ENCODE results near the gene TMOD1.
A peak's percentile ranks its signal among the peaks of the same experiment; 100 is the strongest.
"Not testable (repeated sequence)": the region's sequence is repeated elsewhere in the genome, so short reads cannot be mapped to it uniquely, and the experiment has no call there.

The TMOD1 gene

DNA sequence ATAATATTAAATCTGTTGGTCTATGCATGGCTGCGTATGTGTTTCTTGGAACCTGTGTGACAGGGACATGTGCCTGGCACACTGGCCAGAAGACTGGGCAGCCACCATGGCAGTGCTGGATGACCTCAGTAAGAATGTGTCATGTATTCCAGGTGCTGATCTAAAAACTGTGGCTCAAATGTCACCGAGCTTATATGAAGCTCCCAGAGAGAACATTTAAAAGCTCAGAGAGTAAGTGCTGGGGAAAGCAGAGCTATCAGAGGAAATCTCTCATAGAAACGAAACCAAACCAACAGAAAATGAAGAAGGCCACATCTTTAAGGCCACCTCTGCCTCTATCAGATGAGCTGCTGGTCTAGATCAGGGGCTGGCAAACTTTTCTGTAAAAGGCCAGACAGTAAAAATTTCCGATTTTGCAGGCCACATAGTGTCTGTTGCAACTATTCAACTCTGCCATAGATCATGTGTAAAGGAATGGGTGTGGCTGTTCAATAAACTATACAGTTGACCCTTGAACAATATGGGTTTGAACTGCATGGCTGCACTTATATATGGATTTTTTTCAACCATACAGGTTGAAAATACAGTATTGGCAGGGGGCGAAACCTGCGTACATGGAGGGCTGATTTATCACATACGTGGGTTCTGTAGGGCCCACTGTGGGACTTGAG lies 99.9 kb downstream of the TMOD1 start:
- DNase-seq, result no peak

DNA sequence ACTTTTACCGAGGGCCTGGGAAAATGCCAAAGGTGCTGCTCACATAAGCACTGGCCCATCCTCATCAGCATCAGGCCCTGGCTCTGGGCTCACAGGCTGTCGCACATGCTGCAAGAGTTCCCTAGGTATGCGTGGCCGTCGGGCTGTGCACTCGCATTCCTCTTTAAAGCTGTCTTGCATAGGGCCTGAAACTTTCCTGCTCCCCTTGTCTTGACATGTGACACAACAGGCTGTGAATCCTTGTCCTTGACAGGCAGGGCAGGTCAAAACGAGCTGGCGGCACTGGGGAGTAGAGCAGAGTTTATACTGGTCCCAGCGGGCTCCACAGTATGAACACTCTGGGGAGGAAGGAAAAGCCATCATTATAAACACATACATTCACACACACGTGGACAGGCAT lies 101.0 kb downstream of the TMOD1 start:
- no peak for DNase-seq

DNA sequence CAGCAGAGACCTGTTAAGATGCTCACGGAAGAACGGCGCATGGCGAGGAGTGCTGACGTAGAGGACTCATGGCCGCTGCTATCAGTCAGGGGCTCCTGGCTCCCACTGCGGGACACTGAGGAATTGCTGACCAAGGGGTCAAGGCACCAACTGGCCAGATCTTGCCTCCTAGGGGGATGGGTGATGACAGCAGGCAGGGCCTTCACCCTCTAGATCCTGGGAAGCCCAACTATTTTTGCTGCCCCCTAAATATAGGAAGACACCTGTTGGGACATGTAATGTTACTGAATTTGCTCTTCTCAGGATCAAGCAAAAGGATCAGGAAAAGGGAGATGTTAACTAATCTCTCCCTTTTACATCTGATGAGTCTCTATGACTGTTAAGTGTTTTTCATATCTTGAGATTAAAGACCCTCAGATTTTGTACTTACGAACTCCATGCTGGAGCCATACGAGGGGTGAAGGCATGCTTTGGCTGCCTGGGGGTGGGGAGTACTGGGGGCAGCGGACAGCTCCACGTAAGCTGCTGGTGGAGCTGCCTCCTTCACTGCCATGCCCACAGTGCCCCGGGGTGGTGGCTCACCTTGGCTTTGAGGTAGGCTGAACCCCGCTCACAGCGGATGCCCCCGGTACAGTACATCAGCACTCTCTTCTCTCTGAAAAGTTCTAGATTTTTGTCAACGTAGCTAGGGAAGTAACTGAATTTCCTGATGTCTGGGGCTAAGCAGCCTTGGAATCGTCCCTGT lies 103.6 kb downstream of the TMOD1 start:
- no peak for DNase-seq

DNA sequence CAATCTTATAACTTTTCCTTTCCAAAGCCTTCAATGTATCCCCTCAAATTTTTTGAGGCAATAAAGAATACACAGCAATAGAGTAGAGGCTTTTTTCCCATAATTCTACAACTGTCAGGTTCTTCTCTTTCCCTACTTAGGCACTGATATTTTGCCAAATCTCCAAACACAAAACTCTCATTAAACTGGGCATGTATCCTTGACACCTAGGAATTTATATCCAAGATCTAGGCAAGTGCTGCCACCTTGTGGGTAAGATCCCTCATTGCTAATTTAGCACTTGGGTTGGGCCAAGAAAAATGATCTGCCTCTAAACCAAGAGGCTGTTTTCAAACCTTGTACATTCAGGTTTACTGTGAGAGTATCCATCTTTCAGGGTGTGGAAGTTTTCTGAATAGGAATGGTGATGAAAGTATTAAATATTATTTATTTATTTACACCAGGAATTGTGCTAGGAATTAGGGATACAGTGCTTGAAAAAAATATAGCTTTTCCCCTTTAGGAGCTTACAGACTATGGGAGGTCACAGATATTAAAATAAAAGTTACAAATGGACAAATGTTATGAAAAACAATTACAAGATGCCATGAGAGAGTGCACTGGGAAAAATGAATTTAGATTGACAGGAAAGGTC lies 114.1 kb downstream of the TMOD1 start:
- DNase-seq, result peak; percentile 30 to 86

DNA sequence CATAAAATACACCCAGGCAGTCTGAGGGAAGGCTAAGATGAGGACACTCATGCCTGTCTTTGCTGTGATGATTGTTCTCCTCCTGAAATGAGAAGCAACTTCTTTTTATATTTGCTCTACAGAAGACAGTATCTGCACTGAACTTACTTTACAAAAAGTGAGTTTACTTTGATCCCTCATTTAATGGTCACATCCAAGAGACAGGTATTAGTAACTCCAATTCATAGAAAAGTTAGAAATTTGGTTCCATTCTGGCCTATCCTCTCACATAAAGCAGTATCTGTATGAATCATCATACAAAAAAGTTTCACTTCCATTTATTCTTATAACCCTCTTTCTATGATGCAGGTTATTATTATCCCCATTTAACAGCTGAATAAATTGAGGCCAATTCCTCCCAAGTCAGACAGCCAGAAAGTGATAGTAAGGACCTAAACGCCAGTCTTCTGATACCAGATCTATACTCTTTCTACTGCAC lies 116.5 kb downstream of the TMOD1 start:
- no peak for DNase-seq

DNA sequence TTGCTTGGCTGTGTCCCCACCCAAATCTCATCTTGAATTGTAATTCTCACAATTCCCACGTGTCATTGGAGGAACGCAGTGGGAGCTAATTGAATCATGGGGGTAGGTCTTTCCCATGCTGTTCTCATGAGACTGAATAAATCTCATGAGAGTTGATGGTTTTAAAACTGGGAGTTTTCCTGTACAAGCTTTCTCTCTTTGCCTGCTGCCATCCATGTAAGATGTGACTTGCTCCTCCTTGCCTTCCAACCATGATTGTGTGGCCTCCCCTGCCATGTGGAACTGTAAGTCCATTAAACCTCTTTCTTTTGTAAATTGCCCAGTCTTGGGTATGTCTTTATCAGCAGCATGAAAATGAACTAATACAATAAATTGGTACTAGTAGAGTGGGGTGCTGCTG lies 118.6 kb downstream of the TMOD1 start:
- DNase-seq, result not testable (repeated sequence)

DNA sequence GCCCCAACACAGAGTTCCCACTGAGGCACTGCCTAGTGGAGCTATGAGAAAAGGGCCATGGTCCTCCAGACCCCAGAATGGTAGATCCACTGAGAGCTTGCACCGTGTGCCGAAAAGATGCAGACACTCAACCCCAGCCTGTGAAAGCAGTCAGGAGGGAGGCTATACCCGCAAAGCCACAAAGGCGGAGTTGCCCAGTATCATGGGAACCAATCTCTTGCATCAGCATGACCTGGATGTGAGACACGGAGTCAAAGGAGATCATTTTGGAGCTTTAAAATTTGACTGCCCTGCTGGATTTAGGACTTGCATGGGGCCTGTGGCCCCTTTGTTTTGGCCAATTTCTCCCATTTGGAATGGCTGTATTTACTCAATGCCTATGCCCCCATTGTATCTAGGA lies 121.0 kb downstream of the TMOD1 start:
- not testable (repeated sequence) for DNase-seq

DNA sequence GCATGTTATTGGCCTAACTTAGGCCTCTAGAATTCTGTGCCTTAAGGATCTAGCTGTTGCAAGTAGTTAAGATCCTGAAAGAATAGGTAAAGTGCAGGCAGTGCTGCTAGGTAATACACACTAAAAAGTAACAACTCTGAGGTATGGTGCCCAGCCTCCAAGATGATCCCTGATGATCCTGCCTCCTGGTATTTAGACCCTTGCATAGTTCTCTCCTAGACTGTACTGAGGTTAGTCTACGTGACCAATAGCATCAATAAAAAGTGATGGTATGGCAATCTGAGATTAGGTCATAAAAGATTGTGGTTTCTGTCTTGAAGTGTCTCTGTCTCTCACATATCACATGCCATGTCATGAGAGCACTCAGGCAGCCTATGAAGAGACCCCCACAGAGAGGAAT lies 122.5 kb downstream of the TMOD1 start:
- no peak for DNase-seq

DNA sequence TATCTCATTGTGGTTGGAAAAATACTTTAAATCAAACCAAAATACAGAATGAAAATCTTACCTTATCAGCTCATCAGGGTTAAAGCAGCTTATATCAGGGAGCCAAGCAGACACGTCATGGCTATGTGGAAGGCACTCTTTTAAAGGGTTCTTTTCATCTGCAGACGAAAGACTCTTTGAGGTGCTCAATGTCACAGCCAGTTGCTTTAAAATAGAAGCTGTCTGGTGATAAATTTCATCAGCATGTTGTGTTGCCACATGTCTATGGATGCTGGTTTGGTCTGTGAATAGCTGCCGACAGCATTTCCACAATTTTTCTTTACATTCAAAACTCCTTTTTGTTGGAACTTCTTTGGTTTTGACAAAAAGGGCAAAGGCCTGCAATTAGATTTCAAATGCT lies 124.2 kb downstream of the TMOD1 start:
- DNase-seq, result no peak

DNA sequence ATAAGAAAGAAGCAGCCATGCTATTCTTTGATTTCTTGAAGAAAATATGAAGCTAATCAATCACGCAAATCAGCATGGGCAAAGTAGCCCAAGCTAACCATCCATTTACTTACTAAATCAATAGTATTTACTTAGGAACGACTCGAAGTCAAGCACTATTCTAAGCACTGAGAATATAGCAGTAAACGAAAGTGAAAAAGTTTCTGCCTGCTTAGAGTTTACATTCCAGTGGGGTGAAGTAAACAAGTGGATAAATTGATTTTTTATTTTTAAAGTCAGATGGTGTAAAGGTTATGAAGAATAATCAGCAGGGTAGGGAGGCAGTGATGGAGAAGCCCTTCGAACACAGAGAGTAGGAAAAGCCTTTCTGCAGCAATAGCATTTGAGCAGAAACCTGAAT lies 126.2 kb downstream of the TMOD1 start:
- no peak for DNase-seq

DNA sequence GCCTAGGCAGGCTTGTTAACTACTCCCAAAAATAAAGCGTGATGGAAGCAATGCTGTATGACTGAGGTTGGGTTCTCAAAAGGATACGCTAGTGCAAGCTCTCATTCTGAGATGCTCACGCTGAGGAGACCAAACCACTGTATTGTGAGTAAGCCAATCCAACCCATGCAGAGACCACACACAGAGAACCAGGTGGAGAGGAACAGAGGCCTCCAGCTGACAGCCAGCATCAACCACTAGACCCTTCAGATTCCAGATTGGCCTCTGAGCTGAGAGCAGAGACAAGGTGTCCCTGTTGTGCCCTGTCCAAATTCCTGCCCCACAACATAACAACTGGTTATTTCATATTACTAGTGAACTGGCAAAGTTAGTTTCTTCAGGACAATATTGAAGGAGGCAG lies 127.2 kb downstream of the TMOD1 start:
- no peak for DNase-seq

DNA sequence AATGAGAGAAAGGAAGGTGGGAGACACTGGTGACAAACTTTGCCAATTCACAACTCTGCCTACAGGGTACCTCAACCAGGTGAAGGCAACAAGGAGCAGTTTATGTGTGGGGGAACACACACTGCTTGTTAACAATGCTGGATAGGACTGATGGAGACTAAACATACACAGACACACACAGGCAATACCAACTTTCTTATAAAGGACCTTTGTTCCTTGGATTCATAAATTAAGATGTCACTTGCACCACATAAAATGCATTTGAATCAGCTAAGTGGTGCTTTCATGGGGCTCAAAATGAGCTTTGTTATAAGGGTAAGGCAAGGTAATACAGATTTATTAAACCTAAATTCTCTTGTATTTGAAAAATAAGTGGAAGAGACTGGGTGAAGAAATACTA lies 127.7 kb downstream of the TMOD1 start:
- DNase-seq, result no peak

DNA sequence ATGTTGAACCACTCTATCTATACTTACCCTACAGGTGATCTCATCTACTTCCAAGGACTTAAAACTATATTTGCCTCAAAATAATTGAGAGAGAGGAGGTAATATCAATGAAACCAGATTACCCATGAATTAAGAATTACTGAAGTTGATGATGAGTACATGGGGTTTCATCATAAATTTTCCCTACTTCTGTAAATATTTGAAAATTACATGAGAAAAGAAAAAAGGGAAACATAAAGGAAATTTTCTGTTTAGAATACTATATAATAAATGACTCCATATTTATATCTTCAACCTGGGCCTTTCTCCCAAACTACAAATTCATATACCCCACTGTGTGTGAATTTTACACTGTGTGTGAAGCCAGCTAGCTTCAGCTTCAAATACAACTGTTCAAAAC lies 129.1 kb downstream of the TMOD1 start:
- DNase-seq, result peak; percentile 42 to 58

DNA sequence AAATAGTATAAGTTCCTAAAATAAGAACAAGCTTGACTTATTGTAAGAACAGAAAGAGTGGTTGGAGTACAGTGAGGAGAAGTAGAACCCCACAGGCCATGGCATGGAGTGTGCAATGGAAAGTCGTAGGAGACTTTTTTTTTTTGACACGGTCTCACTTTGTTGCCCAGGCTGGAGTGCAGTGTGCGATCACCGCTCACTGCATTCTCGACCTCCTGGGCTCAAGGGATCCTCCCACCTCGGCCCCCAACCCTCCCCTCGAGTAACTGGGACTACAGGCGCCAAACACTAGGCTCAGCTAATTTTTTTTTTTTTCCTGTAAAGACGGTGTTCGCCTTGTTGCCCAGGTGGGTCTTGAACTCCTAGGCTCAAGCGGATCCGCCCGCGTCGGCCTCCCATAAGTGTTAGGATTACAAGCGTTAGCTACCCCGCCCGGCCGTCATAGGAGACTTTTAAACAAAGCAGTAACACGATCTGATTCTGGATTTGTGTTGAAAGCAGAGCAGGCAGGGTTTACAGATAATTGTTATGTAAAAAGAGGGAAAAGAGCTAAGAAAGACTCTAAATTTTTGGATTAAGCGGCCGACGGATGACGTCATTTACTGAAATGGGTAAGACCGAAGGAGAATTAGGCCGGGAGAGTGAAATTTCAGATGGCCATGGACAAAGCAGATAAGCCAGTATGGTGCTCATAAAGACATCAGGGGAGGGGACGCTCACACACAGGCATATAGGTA lies 130.9 kb downstream of the TMOD1 start:
- peak; percentile 61 to 74 for DNase-seq

DNA sequence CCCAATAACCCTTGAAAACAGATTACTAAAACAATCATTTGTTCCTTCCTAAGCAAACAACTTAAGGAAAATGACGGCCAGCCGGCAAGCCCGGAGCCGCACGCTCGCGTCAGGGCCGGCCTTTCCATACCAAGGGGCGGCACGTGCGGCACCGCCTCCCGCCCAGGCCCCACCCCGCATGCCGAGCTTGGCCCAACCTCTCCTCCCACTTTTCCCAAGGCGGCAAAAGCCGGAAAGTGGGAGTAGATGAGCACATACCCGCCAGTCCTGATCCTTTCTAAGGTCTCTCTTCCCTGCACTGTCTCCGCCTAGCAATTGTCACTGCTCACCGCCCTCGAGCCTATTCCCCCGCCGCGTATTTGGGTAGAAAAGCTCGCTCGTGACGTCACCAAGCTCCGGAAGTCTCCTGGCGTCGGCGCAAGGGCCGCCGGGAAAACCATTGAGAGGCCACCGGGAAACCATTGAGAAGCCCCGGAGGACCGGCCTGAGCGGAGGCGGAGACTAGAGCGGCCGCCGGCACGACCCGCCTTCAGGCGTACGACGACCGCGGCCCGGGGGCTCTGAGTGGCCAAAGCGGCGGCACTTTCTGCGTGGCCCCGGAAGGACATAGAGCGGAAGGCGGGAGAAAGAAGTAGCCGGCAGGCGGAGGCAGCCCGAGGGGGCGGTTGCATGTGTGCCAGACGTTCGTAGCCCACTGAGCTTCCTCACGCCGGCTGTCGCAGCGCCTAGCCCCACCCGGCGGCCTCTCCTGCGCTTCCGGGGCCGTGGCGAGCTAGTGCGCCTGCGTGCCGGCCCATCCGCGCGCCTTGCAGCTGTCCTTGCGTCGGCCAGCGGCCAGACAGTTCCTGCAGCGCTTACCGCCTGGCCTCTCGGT lies 131.8 kb downstream of the TMOD1 start, which contains the start of the genes NCBP1 and TSTD2:
NCBP1 (plus strand) TSS at position 837 of the 874 bp plus-strand sequence. CDS start 61 bp downstream, outside the sequence.
TSTD2 (minus strand) TSS at position 384 of the 874 bp plus-strand sequence. CDS start 5,806 bp downstream, outside the sequence.
- peak; percentile 97 to 99 for DNase-seq

DNA sequence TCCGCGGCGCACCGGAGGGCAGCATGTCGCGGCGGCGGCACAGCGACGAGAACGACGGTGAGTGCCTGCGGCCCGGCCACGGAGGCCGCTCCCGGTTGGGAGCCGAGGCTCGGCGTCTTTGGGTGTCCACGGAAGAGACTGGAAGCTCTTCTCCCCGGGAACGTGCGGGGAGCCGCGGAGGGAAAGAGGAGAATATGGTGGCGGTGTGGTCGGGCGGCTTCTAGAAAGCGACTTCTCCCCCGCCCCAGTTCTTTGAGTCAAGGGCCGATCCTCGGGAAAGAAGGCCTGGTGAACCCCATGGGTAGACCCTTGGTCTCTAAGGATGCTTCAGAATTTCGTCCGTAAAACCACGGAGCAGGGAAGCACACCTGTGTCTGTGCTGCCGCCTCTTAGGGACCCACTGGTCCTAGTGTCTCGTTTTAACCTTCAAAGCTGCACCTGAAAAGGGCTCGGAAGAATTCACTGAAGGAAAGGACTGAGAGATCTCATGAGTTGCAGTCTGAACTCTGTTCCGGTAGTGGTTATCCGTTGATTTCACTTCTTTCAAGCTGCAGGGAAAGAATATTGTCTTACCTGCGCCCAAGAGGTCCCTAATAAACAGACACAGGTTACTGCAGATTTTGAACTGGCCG lies 132.5 kb downstream of the TMOD1 start:
- no peak for DNase-seq

DNA sequence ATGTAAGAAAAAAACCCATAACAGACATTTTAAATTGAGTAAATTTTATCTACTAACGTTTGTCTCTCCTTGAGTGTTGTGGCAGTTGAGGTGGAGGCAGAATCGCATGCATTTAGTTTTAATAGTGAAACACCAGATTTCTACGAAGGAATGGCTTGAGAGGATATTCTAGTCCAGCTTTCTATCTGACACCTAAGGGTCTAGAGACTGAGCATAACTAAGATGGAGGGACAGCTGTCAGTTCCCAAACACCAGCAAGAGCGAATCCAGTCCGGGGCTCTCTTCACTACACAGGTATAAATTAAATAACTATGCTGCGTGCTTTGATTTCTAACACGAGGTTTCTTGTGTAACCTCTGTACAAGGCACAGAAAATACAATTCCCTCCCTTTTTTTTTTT lies 133.6 kb downstream of the TMOD1 start:
- DNase-seq, result no peak

DNA sequence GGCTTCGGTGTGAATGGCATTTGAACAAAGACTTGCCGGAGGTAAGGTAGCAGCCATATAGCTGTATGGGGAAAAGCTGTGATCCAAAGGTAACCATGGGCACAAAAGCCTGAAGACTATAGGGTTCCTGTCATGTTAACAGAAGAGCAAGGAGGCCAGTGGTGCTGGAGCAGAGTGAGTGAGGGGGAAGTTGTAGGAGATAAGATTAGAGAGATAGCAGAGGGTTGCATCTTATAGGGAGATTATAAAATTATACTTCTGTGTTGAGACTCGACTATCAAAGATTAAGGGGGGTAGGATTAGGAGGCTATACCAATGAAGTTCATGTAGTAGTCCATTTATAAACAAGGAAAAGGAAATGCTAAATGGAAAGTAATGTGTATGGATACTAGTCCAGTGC lies 135.4 kb downstream of the TMOD1 start:
- DNase-seq, result no peak

DNA sequence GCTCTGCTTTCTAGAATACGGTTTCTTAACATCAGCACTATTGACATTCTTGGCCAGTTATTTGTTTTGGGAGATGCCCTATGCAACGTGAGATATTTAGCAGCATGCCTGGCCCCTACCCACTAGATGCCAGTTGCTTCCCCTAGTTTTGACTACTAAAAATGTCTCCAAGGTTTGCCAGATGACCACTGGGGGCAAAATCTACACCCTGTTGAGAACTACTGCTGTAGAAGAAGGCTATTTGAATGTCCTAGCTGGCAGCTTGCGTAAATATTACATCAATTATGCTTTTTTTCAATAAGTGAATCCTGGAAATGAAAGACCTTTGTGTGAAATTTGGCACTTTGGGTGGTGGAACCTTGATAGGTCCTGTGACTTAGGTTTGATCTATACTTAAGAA lies 137.2 kb downstream of the TMOD1 start:
- DNase-seq, result no peak

DNA sequence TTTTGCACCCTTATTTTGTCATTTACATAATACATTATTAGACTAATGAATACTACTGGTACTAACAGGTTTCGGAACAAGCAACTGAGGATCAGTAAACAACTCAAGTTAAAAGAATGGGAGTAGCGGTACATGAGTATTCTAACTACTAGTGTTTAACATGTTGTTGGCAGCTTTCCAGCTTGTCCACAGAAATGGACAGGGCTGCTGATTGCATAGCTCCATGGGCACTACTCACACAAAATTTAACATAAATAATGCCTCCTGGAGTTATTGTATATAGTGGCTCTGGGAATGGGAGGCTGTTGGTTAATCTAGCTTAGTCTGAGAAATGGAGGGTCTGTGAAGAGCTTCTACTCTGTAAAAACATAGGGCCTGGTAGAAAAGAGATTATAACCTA lies 138.9 kb downstream of the TMOD1 start:
- DNase-seq, result no peak

DNA sequence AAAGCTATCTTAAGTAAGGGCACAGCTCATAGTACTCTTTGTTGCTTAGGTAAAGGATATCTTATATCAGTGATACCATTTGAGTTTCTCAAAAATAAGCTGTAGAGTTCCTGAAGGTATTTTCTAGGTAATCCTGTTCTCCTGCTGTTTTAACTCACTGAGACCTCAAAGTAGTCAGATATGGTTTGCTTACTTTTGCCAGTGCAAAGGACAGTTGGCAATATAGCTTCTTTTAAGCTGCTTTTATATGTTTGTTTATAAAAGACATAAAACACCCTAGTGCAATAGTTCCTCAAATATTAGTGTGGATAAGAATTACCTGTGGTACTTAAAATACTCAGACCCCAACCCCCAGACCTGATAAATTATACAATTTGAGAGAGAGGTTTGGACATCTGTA lies 144.3 kb downstream of the TMOD1 start:
- DNase-seq, result no peak

DNA sequence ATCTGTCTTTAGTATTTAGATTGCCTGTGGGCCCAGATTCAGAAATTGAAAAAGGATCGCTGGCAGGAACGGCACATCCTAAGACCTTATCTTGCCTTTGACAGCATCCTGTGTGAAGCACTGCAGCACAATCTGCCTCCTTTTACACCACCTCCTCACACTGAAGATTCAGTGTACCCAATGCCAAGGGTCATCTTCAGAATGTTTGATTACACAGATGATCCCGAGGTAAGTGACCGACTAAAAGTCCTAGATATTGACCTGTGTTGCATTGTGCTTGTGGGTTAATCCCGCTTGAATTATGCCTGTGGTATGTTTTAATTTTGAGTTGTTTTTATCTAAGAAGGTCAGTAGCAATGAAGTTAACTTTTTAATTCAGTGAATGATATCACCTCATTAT lies 146.5 kb downstream of the TMOD1 start:
- DNase-seq, result no peak
